Muscle layer of duodenum (tissue), 2 donors: ENCODE data around the gene KRT77.

Source experiments
- H3K27ac ChIP-seq: one replicate; pipeline ENCODE4 v1.7.0; 2013; ENCODE audit warnings: mild to moderate bottlenecking, low read length
- H3K27me3 ChIP-seq: one replicate; pipeline ENCODE4 v1.7.0; 2013; ENCODE audit warnings: low read depth, mild to moderate bottlenecking, control low read depth, low read length
- H3K36me3 ChIP-seq, 2 donors: one replicate each; pipeline ENCODE4 v1.7.0; 2013; ENCODE audit warnings: low read length in 2 of 2, control low read depth in 1 of 2, mild to moderate bottlenecking in 1 of 2; ENCODE audit not compliant: insufficient read depth in 2 of 2, control insufficient read depth in 1 of 2
- H3K4me1 ChIP-seq, 2 donors: one replicate each; pipeline ENCODE4 v1.7.0; 2013; ENCODE audit warnings: low read length in 2 of 2, mild to moderate bottlenecking in 2 of 2, control low read depth in 1 of 2, moderate library complexity in 1 of 2; ENCODE audit not compliant: insufficient read depth in 2 of 2, control insufficient read depth in 1 of 2
- H3K4me3 ChIP-seq, 2 donors: one replicate each; pipeline ENCODE4 v1.7.0; 2013; ENCODE audit warnings: low read length in 2 of 2, low read depth in 1 of 2, mild to moderate bottlenecking in 1 of 2
- H3K9me3 ChIP-seq, 2 donors: one replicate each; pipeline ENCODE4 v1.7.0; 2013; ENCODE audit warnings: low read length in 2 of 2, control low read depth in 1 of 2, mild to moderate bottlenecking in 1 of 2; ENCODE audit not compliant: control insufficient read depth in 1 of 2
- donor health status: healthy.

The KRT77 gene

DNA sequence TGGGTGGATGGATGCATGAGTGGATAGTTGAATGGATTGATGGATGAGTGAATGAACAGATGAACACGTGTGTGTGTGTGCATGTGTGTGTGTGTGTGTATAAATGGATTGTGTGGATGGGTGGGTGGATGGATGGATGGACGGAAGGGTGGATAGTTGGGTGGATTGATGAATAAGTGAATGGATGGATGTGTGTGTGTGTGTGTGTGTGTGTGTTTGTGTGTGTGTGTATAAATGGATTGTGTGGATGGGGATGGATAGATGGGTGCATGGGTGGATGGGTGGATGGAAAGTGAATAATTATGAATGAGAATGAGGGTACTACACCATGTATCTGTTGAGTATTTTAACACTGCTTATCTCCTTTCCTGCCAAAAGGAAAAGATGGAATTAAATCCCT is 986 bp downstream of the KRT77 start:
- H3K9me3 ChIP-seq, result no peaks in the 10 kb centered on the region
- no peak overlapping the region for H3K27ac ChIP-seq
- H3K4me1 ChIP-seq, result no peaks in the 10 kb centered on the region
- no peaks in the 10 kb centered on the region for H3K27me3 ChIP-seq
- no peak overlapping the region for H3K4me3 ChIP-seq
- no peaks in the 10 kb centered on the region for H3K36me3 ChIP-seq

DNA sequence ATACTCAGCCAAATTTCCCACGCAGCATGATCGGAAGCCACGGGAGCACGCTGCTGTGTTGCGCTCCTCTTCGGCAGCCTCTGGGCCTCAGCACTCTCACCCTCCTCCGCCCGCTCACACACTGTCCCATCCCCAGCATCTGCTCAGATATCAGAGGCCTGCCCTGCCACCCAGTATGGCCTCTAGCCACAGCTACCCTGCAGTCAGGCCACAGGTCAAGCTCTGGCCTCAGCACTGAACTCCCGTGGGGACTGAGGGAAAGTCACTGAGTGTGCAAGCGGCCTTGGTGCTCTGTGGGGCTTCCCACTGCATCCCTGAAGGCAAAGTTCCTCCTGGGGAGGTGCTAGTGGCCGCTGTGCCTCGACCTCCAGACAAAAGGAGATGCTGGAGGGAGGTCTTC is 2.0 kb downstream of the KRT77 start:
- Histone ChIP-seq H3K9me3 (no peaks in the 10 kb centered on the region), H3K4me1 (no peaks in the 10 kb centered on the region), H3K4me3 (no peak overlapping the region), H3K27me3 (no peaks in the 10 kb centered on the region), H3K36me3 (no peaks in the 10 kb centered on the region), H3K27ac (no peak overlapping the region)

DNA sequence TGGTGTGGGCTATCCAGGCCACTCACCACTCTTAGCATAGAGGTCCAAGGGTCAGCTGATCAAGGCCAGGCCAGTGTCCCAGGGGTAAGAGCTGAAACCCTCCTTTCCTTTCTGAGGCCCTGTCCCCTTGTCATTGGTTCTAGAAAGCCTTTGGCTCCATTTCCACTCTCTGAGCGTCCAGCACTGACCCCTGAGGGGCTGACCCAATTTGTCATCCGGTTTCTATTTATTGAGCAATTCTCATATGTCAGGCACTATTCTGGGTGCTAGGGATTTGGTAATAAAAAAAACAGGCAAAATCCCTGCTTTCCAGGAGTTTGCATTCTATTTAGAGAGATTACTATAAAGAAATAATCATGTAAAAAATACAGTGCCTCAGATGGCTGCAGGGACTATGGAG is 3.4 kb downstream of the KRT77 start:
- Histone ChIP-seq H3K27ac (no peak overlapping the region), H3K36me3 (no peaks in the 10 kb centered on the region), H3K9me3 (no peaks in the 10 kb centered on the region), H3K4me3 (no peak overlapping the region), H3K27me3 (no peaks in the 10 kb centered on the region), H3K4me1 (no peaks in the 10 kb centered on the region)

DNA sequence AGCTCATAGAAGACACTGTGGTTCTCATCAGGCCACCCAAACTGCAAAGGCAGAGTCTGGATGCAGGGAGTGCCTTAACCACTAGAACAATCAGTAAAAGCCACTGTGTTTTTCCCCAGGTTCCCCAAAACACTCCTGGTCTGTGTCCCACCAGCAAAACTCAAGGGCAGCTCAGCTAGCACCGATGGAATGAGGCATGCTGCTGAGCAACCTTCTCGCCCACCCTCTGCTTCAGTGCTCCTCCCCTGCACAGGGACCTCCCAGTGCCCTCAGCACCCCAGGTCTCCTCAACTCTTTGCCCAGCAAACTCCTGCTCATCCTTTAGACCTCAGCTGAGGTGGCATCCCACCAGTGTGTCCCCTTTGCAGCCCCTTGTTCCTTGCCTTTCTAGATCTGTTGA is 4.0 kb downstream of the KRT77 start:
- Histone ChIP-seq H3K4me1 (no peaks in the 10 kb centered on the region), H3K27ac (no peak overlapping the region), H3K27me3 (no peaks in the 10 kb centered on the region), H3K4me3 (no peak overlapping the region), H3K36me3 (no peaks in the 10 kb centered on the region), H3K9me3 (no peaks in the 10 kb centered on the region)

DNA sequence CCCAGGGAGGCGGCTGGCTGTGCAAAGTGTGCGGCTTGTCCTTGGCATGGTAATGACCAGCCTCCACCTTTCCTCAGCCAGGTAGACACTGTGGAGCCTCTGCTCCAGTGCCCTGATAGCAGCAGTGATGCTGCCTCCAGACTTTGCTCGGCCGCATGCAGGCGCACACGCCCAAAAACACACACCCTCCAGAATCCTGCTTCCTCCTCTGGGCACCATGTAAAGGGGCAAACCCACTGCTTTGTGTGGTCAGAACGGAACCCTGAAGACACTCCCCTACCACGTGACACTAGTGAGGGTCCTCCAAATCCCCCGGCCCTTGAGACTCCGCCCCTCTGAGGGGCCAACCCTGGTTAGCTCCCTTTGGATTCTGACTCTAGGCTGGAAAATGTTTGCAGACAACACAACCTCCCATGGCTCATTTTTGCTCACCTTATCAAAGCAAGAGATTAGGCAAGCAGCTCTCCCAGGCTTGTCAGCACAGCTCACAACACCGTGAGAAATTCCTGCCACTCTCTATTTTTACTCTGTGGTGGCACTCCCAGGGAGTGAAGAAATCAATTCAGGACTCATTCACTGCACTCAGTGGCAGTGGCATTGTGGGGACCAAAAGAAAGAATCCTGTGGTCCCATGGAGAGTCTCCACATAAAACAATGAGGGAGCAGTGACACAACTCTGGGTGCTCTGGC is 4.5 kb downstream of the KRT77 start:
- H3K27me3 ChIP-seq, result no peaks in the 10 kb centered on the region
- H3K27ac ChIP-seq, result no peak overlapping the region
- H3K36me3 ChIP-seq, result no peaks in the 10 kb centered on the region
- H3K4me1 ChIP-seq, result no peaks in the 10 kb centered on the region
- H3K4me3 ChIP-seq, result no peak overlapping the region
- no peaks in the 10 kb centered on the region for H3K9me3 ChIP-seq

DNA sequence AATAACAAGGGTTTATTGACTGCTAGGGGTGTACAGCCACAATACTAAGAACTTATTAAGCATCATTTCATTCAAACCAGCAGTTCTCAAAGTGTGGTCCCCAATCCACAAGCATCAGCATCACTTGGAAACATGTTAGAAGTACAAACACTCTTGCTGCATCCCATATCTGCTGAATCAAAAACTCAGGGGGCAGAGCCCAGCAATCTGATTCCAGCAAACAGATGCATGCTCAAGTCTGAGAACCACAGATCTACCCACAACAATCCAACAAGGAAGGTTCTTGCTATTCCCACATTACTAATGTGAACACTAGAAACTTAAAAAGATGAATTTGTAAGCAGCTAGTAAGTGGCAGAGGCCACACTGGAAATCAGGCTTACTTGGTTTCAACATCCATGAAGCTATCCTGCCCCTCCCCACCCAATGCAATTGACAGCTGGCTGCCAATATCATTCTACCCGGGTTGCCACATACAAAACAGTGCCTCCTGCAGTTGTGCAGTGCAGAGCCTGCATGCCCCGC is 6.2 kb downstream of the KRT77 start:
- Histone ChIP-seq H3K4me3 (no peak overlapping the region), H3K27ac (no peak overlapping the region), H3K27me3 (no peaks in the 10 kb centered on the region), H3K36me3 (no peaks in the 10 kb centered on the region), H3K4me1 (no peaks in the 10 kb centered on the region), H3K9me3 (no peaks in the 10 kb centered on the region)

DNA sequence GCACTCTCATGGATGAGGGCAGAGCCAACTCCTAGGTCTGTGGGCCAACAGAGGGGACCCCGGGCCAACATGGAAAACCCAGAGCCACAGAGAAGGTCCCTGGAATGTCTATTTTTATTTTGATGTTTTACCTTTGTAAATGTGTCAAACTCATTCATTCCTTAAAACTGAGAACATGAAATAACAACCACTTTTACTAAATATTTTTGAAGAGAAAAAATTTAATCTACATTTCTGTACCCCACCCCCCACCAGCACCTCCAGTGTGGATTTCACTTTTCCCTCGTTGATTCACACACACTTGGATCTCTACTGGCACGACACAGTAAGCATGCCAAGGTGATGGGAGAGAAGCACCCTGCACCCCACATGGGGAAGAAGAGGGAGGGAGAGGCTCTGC is 6.7 kb downstream of the KRT77 start:
- Histone ChIP-seq H3K36me3 (no peaks in the 10 kb centered on the region), H3K4me1 (no peaks in the 10 kb centered on the region), H3K27ac (no peak overlapping the region), H3K27me3 (peaks cover under 1% of the 10 kb centered on the region), H3K4me3 (no peak overlapping the region), H3K9me3 (no peaks in the 10 kb centered on the region)

DNA sequence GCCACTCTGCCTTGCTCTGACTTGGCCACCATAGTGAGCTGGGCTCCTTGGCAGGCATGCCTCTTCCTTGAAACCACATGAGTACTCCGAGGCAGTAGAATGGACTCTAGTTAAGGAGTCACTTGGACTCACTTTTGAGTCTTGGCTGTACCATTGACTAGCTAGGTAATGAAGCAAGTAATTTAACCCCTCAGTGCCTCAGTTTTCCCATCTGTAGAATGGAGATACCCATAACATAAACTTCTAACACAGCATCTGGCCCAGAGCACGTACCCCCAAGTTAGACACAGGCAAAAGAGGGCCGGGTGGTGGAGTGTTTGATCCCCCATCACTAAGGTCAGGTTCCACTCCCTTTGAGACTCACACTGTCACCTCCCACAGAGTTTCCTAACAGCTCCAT is 8.3 kb downstream of the KRT77 start:
- peaks cover 0 to 10% of the 10 kb centered on the region in 2 donors for H3K4me1 ChIP-seq
- no peaks in the 10 kb centered on the region for H3K36me3 ChIP-seq
- no peak overlapping the region for H3K4me3 ChIP-seq
- no peaks in the 10 kb centered on the region for H3K9me3 ChIP-seq
- no peak overlapping the region for H3K27ac ChIP-seq
- peaks cover 7% of the 10 kb centered on the region for H3K27me3 ChIP-seq

DNA sequence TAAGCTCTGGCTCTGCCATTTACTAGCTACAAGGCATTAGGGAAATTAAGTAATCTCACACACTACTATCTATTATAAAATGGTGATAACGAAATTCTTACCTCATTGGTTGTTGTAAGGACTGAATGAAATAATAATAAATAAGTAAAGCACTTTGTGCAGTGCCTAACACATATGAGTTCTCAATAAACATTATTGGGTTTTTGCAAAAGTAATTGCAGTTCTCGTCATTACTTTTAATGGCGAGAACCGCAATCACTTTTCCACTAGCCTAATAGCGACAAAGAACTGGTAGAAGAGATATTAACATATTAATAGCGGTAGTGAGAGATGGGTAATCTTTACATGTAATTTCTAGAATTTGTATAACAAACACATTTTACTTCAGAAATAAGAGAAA is 9.2 kb downstream of the KRT77 start:
- no peak overlapping the region for H3K27ac ChIP-seq
- peaks cover 7% of the 10 kb centered on the region for H3K27me3 ChIP-seq

DNA sequence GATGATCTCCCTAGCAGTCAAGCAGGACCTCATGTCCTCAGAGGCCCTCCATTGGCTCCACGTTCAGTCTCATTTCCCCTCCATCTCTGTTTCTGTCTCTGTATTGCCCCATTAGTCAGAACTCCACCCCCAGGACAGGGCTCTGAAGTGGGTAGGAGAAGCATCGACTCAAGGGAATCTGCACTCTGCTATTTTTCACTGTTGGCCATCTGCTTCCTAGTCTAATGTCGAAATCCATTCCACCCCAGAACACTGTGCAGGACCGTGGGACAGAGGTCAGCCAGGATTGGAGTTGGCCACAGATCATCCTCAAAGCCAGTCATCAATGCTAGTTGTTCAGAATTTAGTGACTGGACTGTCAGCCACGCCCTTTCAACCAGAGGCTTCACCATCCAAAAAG is 10.1 kb downstream of the KRT77 start:
- Histone ChIP-seq H3K4me3 (no peak overlapping the region), H3K27me3 (peaks cover 12% of the 10 kb centered on the region), H3K9me3 (no peaks in the 10 kb centered on the region)

More for the DNA sequence above, 9.2 kb downstream of the KRT77 start:
- H3K9me3 ChIP-seq, result no peaks in the 10 kb centered on the region
- H3K36me3 ChIP-seq, result no peaks in the 10 kb centered on the region
- no peak overlapping the region for H3K4me3 ChIP-seq
- H3K4me1 ChIP-seq, result peaks cover 0 to 10% of the 10 kb centered on the region in 2 donors

DNA sequence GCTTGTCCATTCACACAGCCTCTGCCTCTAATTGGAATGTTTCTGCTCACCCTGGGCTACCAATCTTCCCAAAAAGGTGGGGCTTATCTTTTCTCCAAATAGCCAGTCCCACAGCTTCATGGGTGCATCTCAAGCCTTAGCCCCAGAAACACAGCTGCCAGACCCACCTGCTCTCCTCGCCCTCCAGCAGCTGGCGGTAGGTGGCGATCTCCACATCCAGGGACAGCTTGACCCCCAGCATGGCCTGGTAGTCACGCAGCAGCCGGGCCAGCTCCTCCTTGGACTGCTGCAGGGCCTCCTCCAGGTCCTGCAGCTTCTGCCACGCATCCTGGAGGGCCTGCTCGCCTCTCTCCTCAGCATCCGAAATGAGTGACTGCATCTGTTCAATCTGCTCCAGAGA is 11.1 kb downstream of the KRT77 start:
- peaks cover 0 to 10% of the 10 kb centered on the region in 2 donors for H3K4me1 ChIP-seq
- H3K27ac ChIP-seq, result no peak overlapping the region
- H3K9me3 ChIP-seq, result no peaks in the 10 kb centered on the region
- no peaks in the 10 kb centered on the region for H3K36me3 ChIP-seq
- H3K4me3 ChIP-seq, result no peak overlapping the region
- H3K27me3 ChIP-seq, result peaks cover 12% of the 10 kb centered on the region

More for the DNA sequence above, 10.1 kb downstream of the KRT77 start:
- Histone ChIP-seq H3K27ac (no peak overlapping the region), H3K4me1 (peaks cover 0 to 10% of the 10 kb centered on the region in 2 donors), H3K36me3 (no peaks in the 10 kb centered on the region)

DNA sequence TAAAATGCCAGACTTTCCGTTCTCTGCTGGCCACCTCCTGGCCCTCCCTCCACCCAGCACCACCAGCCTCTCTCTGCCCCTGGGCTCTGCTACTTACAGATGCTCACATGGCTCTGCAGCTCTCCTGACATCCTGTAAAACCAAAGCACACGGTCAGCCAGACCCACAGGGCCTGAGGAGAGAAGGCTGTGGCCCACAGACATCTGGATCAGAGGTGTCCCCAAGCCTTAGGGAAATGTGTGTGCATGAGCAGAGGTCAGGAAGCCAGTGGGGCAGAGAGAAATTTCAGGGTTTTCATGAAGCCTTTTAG is 11.5 kb downstream of the KRT77 start:
- no peak overlapping the region for H3K4me3 ChIP-seq
- no peaks in the 10 kb centered on the region for H3K9me3 ChIP-seq
- peaks cover 12% of the 10 kb centered on the region for H3K27me3 ChIP-seq
- H3K36me3 ChIP-seq, result no peaks in the 10 kb centered on the region
- peaks cover 0 to 10% of the 10 kb centered on the region in 2 donors for H3K4me1 ChIP-seq
- H3K27ac ChIP-seq, result no peak overlapping the region
